Fibroblast of skin of back (primary cell): ENCODE results near the gene REM1.
A peak's percentile ranks its signal among the peaks of the same experiment; 100 is the strongest.
"Not testable (repeated sequence)": the region's sequence is repeated elsewhere in the genome, so short reads cannot be mapped to it uniquely, and the experiment has no call there.

ENCODE experiments used
- DNase-seq: peaks from one replicate; pipeline ENCODE4 v3.0.0-alpha.2; 2013

Gene REM1

GRCh38 chr20:31485450-31486339 is 10.6 kb downstream of the REM1 start:
- DNase-seq = peak; percentile 71

GRCh38 chr20:31488115-31488514 is 13.0 kb downstream of the REM1 start:
- DNase-seq = no peak

- no peak for DNase-seq
Observed at GRCh38 chr20:31489152-31489551, 14.1 kb downstream of the REM1 start.

GRCh38 chr20:31490752-31491151 is 15.7 kb downstream of the REM1 start:
- no peak for DNase-seq

GRCh38 chr20:31494131-31494530 is 19.0 kb downstream of the REM1 start:
- DNase-seq = peak; percentile 53

GRCh38 chr20:31496761-31497295 is 21.7 kb downstream of the REM1 start:
- DNase-seq = peak; percentile 74

GRCh38 chr20:31497838-31498540 is 22.9 kb downstream of the REM1 start:
- peak; percentile 94 for DNase-seq

GRCh38 chr20:31500527-31500926 is 25.4 kb downstream of the REM1 start:
- DNase-seq = no peak

GRCh38 chr20:31502884-31503673 is 28.0 kb downstream of the REM1 start:
- DNase-seq = peak; percentile 75

- DNase-seq = no peak
Observed at GRCh38 chr20:31505903-31506302, 30.8 kb downstream of the REM1 start.

- no peak for DNase-seq
Observed at GRCh38 chr20:31508517-31509244, 33.6 kb downstream of the REM1 start.

GRCh38 chr20:31514154-31515071 is 39.3 kb downstream of the REM1 start, which contains the start of gene HM13:
Gene HM13, plus strand, starts transcription at chr20:31514442. Its CDS starts 110 bp downstream, at chr20:31514552.
- DNase-seq = peak; percentile 91

GRCh38 chr20:31515072-31515774 is 40.1 kb downstream of the REM1 start:
- no peak for DNase-seq

GRCh38 chr20:31515775-31516107 is 40.7 kb downstream of the REM1 start:
- no peak for DNase-seq

- no peak for DNase-seq
Observed at GRCh38 chr20:31516166-31516565, 41.1 kb downstream of the REM1 start.

GRCh38 chr20:31516651-31517050 is 41.6 kb downstream of the REM1 start:
- no peak for DNase-seq

- DNase-seq = peak; percentile 56
Observed at GRCh38 chr20:31517373-31517772, 42.3 kb downstream of the REM1 start.

GRCh38 chr20:31521267-31521666 is 46.2 kb downstream of the REM1 start:
- DNase-seq = not testable (repeated sequence)

- no peak for DNase-seq
Observed at GRCh38 chr20:31522731-31523130, 47.6 kb downstream of the REM1 start.
